K562 (cell line): ENCODE results near the gene PRM1. TPM values are rescaled to one million over a fixed set of nuclear protein-coding genes. Genes with fewer than 3 reads are reported as not detected.

Source experiments
- ATAC-seq: fragments of 200-7000 bp; cut with Tn5 transposase; 3 replicates; pipeline ENCODE4 v1.9.1; 2020; ENCODE audit warnings: moderate library complexity
- BruUV-seq: library from RNA; stranded (reverse); fragments of 400-500 nt; replicated peaks from 2 replicates; lab custom pipeline; 2021; lab: Mats Ljungman, UMichigan
- CTCF ChIA-PET: fragments of 300-600 bp; formaldehyde crosslinking; extraction: SDS; loops from one replicate; lab custom pipeline; 2021; ENCODE audit warnings: low intra/inter-chr PET ratio; lab: Yijun Ruan, JAX
- POLR2A ChIA-PET: fragments of 300-600, 350-650 bp; sonication (Branson Sonifier 250); formaldehyde crosslinking; extraction: SDS; loops from one replicate; lab custom pipeline; 2021; ENCODE audit warnings: antibody characterized with exemption, inconsistent platforms; lab: Yijun Ruan, JAX
- DNase-seq, 4 experiments: peaks; one replicate each; pipeline versions ENCODE4 v3.0.0 to v3.0.0-alpha.2; 2011 to 2018; ENCODE audit warnings: low spot score in 3 of 4, mixed read lengths in 3 of 4; ENCODE audit errors: extremely low read depth in 1 of 4
- FAIRE-seq: peaks from 2 replicates; lab custom pipeline; 2011; peaks lifted over from hg19 to GRCh38; lab: Jason Lieb, UNC
- H2AFZ ChIP-seq: 2 replicates; pipeline ENCODE4 v1.6.0; 2011; ENCODE audit warnings: low read depth, low read length, control low read depth, inconsistent platforms
- H3K27ac ChIP-seq: fragments of 200-600 bp; 3 replicates; pipeline ENCODE4 v1.8.0; 2011; ENCODE audit warnings: low read depth, mild to moderate bottlenecking, control low read depth, inconsistent platforms, low read length, moderate library complexity, mixed read lengths; ENCODE audit errors: extremely low read depth
- H3K27me3 ChIP-seq, 2 experiments: fragments of 300-600 bp in 1 of 2; 2 replicates in 1 of 2; 3 replicates in 1 of 2; pipeline versions ENCODE4 v1.6.0 to v1.8.0; 2011; ENCODE audit warnings: inconsistent platforms in 2 of 2, low read length in 2 of 2, mild to moderate bottlenecking in 1 of 2, mixed read lengths in 1 of 2, moderate library complexity in 1 of 2; ENCODE audit not compliant: control insufficient read depth in 2 of 2, insufficient read depth in 2 of 2
- H3K36me3 ChIP-seq: fragments of 300-600 bp; 3 replicates; pipeline ENCODE4 v1.8.0; 2011; ENCODE audit warnings: mild to moderate bottlenecking, low read length, inconsistent platforms; ENCODE audit not compliant: control insufficient read depth, insufficient read depth
- H3K4me1 ChIP-seq, 2 experiments: fragments of 200-600 bp in 1 of 2; replicated peaks in 1 of 2; 2 replicates in 1 of 2; 3 replicates in 1 of 2; pipeline versions ENCODE4 v1.5.1 to v1.8.0; 2011; ENCODE audit warnings: inconsistent platforms in 2 of 2, low read length in 2 of 2, mild to moderate bottlenecking in 1 of 2, mixed read lengths in 1 of 2, moderate library complexity in 1 of 2; ENCODE audit not compliant: control insufficient read depth in 2 of 2, insufficient read depth in 2 of 2
- H3K4me2 ChIP-seq: 2 replicates; pipeline ENCODE4 v1.6.1; 2011; ENCODE audit warnings: low read length, control low read depth, inconsistent platforms, mixed read lengths; ENCODE audit not compliant: insufficient read depth
- H3K4me3 ChIP-seq: fragments of 200-600 bp; sonication (generic), shearing (Covaris generic); 2 replicates; pipeline ENCODE4 v1.5.1; 2016; ENCODE audit warnings: control low read depth, inconsistent platforms
- H3K79me2 ChIP-seq: fragments of 200-600 bp; 3 replicates; pipeline ENCODE4 v1.8.0; 2011; ENCODE audit warnings: low read length, inconsistent platforms; ENCODE audit not compliant: control insufficient read depth, insufficient read depth
- H3K9ac ChIP-seq, 2 experiments: 2 replicates each; pipeline versions ENCODE4 v1.6.0 to v1.6.1; 2011; ENCODE audit warnings: low read depth in 2 of 2, low read length in 2 of 2, control low read depth in 1 of 2, inconsistent platforms in 1 of 2, mild to moderate bottlenecking in 1 of 2, mixed read lengths in 1 of 2; ENCODE audit not compliant: insufficient read depth in 1 of 2
- H3K9me1 ChIP-seq: one replicate; pipeline ENCODE4 v1.6.0; 2011; ENCODE audit warnings: inconsistent platforms, mild to moderate bottlenecking, low read length, moderate library complexity; ENCODE audit not compliant: control insufficient read depth, insufficient read depth
- H3K9me3 ChIP-seq: replicated peaks from 2 replicates; pipeline ENCODE4 v1.5.1; 2011; ENCODE audit warnings: low read depth, low read length, inconsistent platforms; ENCODE audit not compliant: control insufficient read depth, insufficient read depth
- H4K20me1 ChIP-seq: replicated peaks from 2 replicates; pipeline ENCODE4 v1.6.1; 2011; ENCODE audit warnings: low read length, inconsistent platforms, mixed read lengths; ENCODE audit not compliant: control insufficient read depth, insufficient read depth
- SAFB ChIP-seq: fragments of 200-400 bp; formaldehyde crosslinking; IDR thresholded peaks from 2 replicates; pipeline ENCODE4 v1.6.1; 2017; ENCODE audit warnings: low read depth, low read length, borderline replicate concordance
- SPI1 ChIP-seq: IDR thresholded peaks from 2 replicates; pipeline ENCODE4 v1.6.1; 2011; ENCODE audit warnings: low read depth, low read length, control low read depth, borderline replicate concordance
- ZNF431 ChIP-seq: sonication (generic); formaldehyde crosslinking; IDR thresholded peaks from 2 replicates; pipeline ENCODE4 v1.8.0; 2022; ENCODE audit warnings: mild to moderate bottlenecking, missing genetic modification reagents
- ZNF699 ChIP-seq: fragments of 250-450 bp; sonication (Bioruptor Pico); IDR thresholded peaks from 2 replicates; pipeline ENCODE4 v1.8.0; 2021; ENCODE audit warnings: mild to moderate bottlenecking, moderate library complexity; ENCODE audit not compliant: insufficient replicate concordance
- WGBS: fragments of 100-300 bp; shearing (Covaris generic); methylation state at CpG from one replicate; pipeline ENCODE4 v1.1.6; 2016; ENCODE audit warnings: low coverage, mixed read lengths; ENCODE audit not compliant: insufficient coverage; ENCODE audit errors: missing lambda C conversion rate; 5-methylcytosine and 5-hydroxymethylcytosine counted together
- in situ Hi-C: fragments of 300-500 bp; cut with MboI; formaldehyde crosslinking; loops from 4 replicates; pipeline ENCODE4 v1.15.0; 2018; ENCODE audit warnings: inconsistent platforms, mixed read lengths
- intact Hi-C: fragments of 100-400 bp; cut with micrococcal nuclease; formaldehyde crosslinking; loops from 2 replicates; pipeline ENCODE4 v1.14.2; 2022
- polyA plus RNA-seq, 8 experiments: library from polyadenylated mRNA; depleted of rRNA in 4 of 8; stranded (reverse) in 5 of 8; unstranded in 3 of 8; fragments of >200 nt; fragmentation: Nextera tagmentation in 2 of 8; fragmentation: Illumina TruSeq in 1 of 8; extraction: Ambion mirVana in 2 of 8; extraction: Trizol in 1 of 8; gene quantifications; 2 replicates each; pipeline versions ENCODE4 v1.2.1 to v1.2.3, GENCODE V29; 2011 to 2014; ENCODE audit warnings: inconsistent platforms in 1 of 8, missing spikeins in 1 of 8
- total RNA-seq, 7 experiments: library from RNA; depleted of rRNA in 6 of 7; stranded (reverse); fragments of >200 nt in 6 of 7; fragmentation: Illumina TruSeq in 2 of 7; extraction: Trizol in 2 of 7; gene quantifications; 2 replicates each; pipeline versions ENCODE4 v1.2.1 to v1.2.3, GENCODE V29; 2011 to 2021; ENCODE audit warnings: low replicate concordance in 1 of 7

The PRM1 gene
- total and polyA plus RNA-seq, 9 of the 15 experiments (the other 6 are each of a cell fraction or from before 2014, with no cell fraction given): not detected

DNA sequence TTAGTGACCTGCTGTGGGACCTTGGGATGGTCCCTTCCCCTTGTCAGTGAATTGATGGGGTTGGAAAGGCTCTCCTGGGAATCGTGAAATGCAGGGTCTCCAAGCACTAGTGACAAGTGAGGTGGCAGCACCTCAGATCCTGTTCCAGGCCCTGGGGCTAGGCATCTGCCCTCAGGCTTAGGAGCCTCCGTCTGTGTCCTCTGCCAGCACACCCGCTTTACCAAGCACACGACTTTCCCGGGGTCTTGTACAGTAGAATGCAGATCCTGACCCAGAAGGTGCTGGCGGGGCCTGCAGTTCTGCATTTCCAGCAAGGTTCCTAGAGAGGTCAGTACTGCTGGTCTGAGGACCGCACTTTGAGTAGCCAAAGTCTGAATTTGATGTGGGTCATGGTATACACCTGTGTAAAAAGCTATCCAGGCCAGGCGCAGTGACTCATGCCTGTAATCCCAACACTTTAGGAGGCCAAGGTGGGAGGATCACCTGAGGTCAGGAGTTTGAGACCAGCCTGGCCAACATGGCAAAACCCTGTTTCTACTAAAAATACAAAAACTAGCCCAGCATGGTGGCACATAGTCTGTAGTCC is 33.3 kb upstream of the PRM1 start:
- Histone ChIP-seq H3K27me3 (no peaks in the 10 kb centered on the region), H3K9me3 (no peaks in the 10 kb centered on the region), H3K9ac (peak overlapping the region in 1 of 2 experiments; percentile 45; a peak in 1 of 4 replicates), H2AFZ (no peak overlapping the region), H3K9me1 (no peaks in the 10 kb centered on the region), H3K36me3 (no peaks in the 10 kb centered on the region), H3K27ac (no peak overlapping the region), H4K20me1 (no peaks in the 10 kb centered on the region), H3K4me3 (no peak overlapping the region), H3K4me2 (no peak overlapping the region), H3K79me2 (no peaks in the 10 kb centered on the region), H3K4me1 (peaks cover 11 to 17% of the 10 kb centered on the region in 2 experiments; a peak in 3 of 5 replicates)
- TF ChIP-seq SPI1: 0 out of 2 replicates have a peak, but pooled peaks have one; percentile 17
- no peak for TF ChIP-seq ZNF431 (CRISPR knock-in tag)
- ChIA-PET CTCF (no interaction called here), POLR2A (interaction anchor here (1.0 kb wide), 1 partner anchor 58 kb away, joined by 4 read pairs; the partner anchor contains the start of gene SOCS1)
- BruUV-seq: no TSS peak
- FAIRE-seq (peak; percentile 23), ATAC-seq (no peak), DNase-seq (no peak)
- in situ Hi-C loops: no loop called here
- 60% methylated on average over 8 of the region's 8 CpGs for WGBS
- intact Hi-C loops: no loop called here

DNA sequence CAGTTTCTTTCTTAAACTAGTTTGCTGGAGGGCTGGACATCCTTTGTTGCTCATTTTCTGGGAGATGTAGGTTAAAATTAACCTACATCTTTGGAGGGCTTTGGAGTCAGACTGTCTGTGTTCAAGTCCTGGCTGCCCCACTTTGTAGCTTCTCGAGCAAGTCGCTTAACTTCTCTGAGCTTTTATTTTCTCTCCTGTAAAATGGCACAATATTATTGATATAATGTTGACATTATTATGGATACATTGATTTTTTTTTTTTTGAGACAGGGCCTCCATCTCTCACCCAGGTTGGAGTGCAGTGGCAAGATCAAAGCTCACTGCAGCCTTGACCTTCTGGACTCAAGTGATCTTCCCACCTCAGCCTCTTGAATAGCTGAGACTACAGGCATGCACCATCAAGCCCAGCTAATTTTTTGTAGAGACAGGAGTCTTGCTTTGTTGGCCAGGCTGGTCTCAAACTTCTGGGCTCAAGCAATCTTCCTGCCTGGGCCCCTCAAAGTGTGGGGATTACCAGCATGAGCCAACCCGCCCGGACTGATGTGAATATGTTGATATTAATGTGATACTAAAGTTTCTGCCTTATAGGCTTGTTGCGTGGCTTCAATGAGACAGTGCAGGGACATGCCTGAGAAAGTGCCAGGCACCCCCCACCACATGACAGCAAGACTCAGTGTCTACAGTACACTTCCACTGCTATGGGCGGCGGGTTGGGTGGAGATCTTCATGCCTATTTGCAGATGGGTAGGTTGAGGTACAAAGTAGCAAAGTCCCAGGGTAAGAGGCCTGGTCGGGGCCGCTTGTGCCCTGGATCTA is 32.6 kb upstream of the PRM1 start:
- H3K36me3 ChIP-seq: no peaks in the 10 kb centered on the region
- no peaks in the 10 kb centered on the region for H3K9me1 ChIP-seq
- BruUV-seq: no TSS peak
- H3K27ac ChIP-seq: no peak overlapping the region
- H3K27me3 ChIP-seq: no peaks in the 10 kb centered on the region
- 75% methylated on average over 9 of the region's 9 CpGs for WGBS
- TF ChIP-seq SAFB (no peak), ZNF699 (no peak)
- H3K4me2 ChIP-seq: no peak overlapping the region
- no peak overlapping the region for H2AFZ ChIP-seq
- CTCF ChIA-PET: no interaction called here
- ATAC-seq (no peak), FAIRE-seq (no peak), DNase-seq (no peak)
- H3K79me2 ChIP-seq: no peaks in the 10 kb centered on the region
- intact Hi-C loops (no loop called here), in situ Hi-C loops (no loop called here)
- POLR2A ChIA-PET: interaction anchor here (1.1 kb wide), 1 partner anchor 19 kb away, joined by 3 read pairs; no protein-coding TSS in a partner anchor
- peak overlapping the region in 1 of 2 experiments; percentile 45; a peak in 1 of 4 replicates for H3K9ac ChIP-seq
- H3K4me1 ChIP-seq: peaks cover 11 to 20% of the 10 kb centered on the region in 2 experiments; a peak in 3 of 5 replicates
- H3K4me3 ChIP-seq: no peak overlapping the region
- H3K9me3 ChIP-seq: no peaks in the 10 kb centered on the region
- no peaks in the 10 kb centered on the region for H4K20me1 ChIP-seq
